GM10847 (cell line): ENCODE results near the gene NANOGP8.
"Not testable (repeated sequence)": the region's sequence is repeated elsewhere in the genome, so short reads cannot be mapped to it uniquely, and the experiment has no call there.

Experiments used
- POLR2A ChIP-seq: IDR thresholded peaks from 2 replicates; pipeline ENCODE4 v1.6.1; 2011; ENCODE audit not compliant: insufficient read length; ENCODE audit errors: extremely low read depth

NANOGP8 gene, protein sequence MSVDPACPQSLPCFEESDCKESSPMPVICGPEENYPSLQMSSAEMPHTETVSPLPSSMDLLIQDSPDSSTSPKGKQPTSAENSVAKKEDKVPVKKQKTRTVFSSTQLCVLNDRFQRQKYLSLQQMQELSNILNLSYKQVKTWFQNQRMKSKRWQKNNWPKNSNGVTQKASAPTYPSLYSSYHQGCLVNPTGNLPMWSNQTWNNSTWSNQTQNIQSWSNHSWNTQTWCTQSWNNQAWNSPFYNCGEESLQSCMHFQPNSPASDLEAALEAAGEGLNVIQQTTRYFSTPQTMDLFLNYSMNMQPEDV

DNA sequence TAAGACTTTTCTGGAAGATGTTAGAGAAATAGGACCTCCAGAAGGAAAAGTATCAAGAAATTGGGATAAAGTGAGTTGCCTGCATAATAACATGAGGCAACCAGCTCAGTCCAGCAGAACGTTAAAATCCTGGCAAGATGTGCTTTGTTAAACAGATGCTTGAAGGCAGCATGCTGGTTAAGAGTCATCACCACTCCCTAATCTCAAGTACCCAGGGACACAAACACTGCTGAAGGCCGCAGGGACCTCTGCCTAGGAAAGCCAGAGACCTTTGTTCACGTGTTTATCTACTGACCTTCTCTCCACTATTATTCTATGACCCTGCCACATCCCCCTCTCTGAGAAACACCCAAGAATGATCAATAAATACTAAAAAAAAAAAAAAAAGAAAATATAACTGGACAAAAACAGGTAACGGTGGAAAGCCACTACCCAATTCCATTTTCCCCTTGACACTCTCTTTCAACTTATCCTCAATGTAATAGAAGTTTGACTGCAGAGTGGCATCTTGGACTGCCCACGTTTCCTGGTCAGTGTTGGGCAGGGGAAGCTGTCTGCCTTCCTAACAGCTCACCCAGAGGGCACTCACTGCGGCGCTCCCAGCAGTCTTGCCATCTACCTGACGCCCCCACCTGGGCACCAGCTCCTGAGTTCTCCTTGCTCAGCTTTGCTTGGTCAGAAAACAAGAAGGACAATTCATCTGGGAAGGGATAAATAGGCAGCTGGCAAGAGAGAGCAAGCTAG is at the start of gene NANOGP8:
Gene NANOGP8 (minus strand): TSS at position 120 of the 744 bp plus-strand sequence. CDS start 185 bp downstream, outside the sequence.
- not testable (repeated sequence) for TF ChIP-seq POLR2A

DNA sequence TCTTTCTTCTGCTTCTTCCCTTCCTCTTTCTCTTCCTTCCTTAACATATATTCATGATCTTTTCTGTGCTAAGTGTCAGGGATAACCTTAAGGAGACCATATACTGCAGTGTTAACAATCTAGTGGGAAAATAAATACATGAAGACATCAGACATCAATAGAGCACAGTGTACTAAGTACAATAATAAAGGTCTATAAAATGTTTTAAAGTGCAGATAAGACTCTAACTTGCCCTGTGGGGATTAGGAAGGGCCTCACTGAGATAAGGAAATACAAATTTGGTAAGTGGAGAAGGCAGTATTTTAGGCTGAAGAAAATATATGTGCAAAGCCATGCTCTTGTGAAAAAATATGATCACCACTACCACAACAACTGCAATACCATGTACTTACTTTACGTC is 49.2 kb upstream of the NANOGP8 start:
- TF ChIP-seq POLR2A: no peak

GRCh38 chr15:35130245-35130644 is 45.1 kb upstream of the NANOGP8 start:
- no peak for TF ChIP-seq POLR2A

DNA sequence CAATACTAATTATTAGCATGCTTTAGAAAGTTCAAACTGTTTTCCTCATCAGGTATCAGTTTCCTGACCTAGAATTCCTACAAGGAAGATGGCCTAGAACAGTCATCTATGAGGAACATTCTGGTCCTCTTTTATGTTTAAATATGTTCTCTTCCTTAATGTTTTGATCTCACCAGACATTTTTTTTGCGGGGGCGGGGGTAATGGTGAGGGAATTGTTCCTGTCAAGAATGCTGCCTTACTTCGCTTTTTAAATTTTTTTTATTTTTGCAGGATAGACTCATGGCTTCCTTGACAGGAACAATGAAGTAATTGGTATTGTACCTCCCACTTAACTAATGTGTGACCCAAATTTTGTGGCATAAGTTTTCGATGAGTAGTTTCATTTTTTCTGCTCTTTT is 44.3 kb upstream of the NANOGP8 start:
- no peak for TF ChIP-seq POLR2A

- TF ChIP-seq POLR2A: no peak
Observed at GRCh38 chr15:35127717-35128116, 42.6 kb upstream of the NANOGP8 start.

DNA sequence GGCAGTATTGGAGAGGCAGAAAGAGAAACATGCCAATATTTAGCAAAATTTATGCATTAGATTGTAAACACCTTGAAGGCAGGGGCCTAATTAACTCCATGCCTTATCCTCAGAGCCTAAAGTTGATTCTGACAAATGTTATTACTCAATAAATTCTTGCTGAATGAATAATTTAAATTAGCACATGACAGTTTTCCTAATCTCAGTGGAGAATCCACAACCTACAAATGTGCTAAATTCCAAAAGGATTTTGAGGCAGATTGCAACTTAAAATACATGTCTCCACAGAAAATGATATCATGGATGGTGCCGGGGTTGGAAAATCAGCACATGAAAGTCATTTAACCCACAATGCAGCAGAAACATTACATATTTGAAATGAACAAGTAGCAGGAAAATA is 41.1 kb upstream of the NANOGP8 start:
- TF ChIP-seq POLR2A: no peak

DNA sequence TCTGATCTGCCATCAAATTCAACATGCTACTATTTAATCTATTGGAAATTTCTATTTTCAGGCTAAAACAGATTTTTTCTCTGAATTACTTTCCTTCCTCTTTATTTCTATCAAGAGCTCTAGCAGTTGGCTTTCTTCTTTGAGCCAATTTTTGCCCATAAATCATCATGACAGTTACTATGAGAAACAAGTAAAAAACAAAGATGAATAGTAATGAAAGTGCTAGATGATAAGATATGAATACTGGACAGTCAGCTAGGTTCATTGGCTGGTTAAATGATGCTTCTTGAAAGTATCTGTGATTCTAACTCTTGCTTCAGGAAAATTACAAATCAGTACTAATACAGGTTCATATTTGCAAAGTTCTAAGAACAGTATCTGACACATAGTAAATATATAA is 38.6 kb upstream of the NANOGP8 start:
- TF ChIP-seq POLR2A: no peak

GRCh38 chr15:35121611-35122359 is 36.7 kb upstream of the NANOGP8 start:
- no peak for TF ChIP-seq POLR2A

GRCh38 chr15:35120173-35120572 is 35.1 kb upstream of the NANOGP8 start:
- TF ChIP-seq POLR2A: no peak

DNA sequence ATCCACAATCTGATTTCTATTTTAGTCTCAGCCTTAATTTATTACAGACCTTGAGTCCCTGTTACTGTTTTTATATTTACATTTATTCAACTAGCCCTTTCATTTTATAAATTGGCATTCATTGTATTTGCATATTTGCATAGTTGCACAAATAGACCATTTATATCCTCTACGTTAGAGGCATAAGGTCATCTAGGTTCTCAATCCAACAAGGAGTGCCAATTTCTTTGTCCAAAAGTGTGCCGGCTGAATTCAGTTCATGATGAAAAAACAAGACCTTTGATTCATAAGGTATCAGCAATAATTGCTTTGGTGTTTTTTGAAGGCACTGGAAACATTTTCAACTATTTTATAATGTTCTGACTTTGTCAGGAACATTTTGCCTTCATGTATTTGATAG is 33.9 kb upstream of the NANOGP8 start:
- no peak for TF ChIP-seq POLR2A

DNA sequence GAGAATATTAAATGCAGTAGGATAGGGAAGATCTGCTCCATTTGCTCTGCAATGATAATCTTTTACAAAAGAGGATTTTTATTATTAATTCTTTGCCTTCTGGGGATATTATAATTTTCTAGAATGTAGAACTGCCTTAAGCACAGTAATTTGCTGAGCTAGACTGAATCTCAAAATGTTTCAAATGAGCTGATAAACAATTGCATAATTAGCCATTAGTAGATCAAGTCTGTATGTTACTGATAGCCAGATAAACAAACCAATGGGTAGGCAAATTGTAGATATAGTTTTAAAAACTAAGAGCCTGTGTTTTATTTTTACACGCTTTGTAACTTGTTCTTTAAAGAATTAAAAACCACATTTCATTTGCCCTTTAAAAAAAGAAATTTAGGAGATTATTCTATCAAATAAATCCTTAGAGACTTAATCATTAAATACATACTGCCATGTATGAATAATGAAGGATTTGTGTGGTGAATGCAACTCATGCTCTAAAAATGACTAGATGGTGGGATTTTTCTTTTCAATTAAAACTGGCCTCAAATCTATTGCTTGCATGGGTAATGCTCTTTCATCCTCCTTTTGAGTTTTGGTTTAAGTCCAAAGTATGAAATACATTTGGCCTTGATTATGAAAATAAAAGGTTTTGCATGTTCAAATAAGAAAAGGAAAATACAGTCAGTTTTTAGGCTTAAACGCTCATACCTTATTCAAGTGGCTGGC is 32.6 kb upstream of the NANOGP8 start:
- TF ChIP-seq POLR2A: no peak

GRCh38 chr15:35115155-35115725 is 30.1 kb upstream of the NANOGP8 start:
- no peak for TF ChIP-seq POLR2A

- TF ChIP-seq POLR2A: no peak
Observed at GRCh38 chr15:35112346-35112745, 27.3 kb upstream of the NANOGP8 start.

- no peak for TF ChIP-seq POLR2A
Observed at GRCh38 chr15:35111861-35112260, 26.8 kb upstream of the NANOGP8 start.

DNA sequence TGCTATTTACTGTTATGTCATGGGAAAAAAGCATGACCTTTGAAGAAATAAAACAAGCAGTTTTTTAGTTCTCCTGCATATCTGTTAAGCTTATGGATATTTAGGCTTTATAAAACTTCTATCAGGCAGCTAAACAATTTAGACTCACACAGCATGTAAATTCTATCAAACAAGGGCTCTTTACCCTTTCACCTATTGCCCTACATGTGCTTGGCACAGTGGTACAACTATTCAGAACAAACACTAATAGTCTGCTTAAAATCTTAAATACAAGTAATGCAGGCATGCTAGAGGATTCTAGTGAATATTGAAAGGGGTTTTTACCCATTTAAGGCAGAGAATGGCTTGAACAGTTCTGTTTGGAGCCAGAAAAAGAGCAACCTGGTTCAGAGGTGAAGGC is 23.4 kb upstream of the NANOGP8 start:
- TF ChIP-seq POLR2A: no peak
